HCT116 (cell line): ENCODE data around the gene SIDT1. TPM values are rescaled to one million over a fixed set of nuclear protein-coding genes. Genes with fewer than 3 reads are reported as not detected.

Experiments used
- ATAC-seq: fragments of 200-7000 bp; cut with Tn5 transposase; 2 replicates; pipeline ENCODE4 v1.9.1; 2020; ENCODE audit warnings: mild to moderate bottlenecking, moderate library complexity
- BruUV-seq: library from RNA; stranded (reverse); fragments of 400-500 nt; replicated peaks from 2 replicates; lab custom pipeline; 2021; lab: Mats Ljungman, UMichigan
- CTCF ChIA-PET: fragments of 300-600 bp; sonication (Branson Sonifier 250); formaldehyde crosslinking; loops from one replicate; lab custom pipeline; 2021; ENCODE audit warnings: antibody characterized with exemption; lab: Charles Lee
- POLR2A ChIA-PET: fragments of 300-600, 350-600 bp; sonication (Branson Sonifier 250); formaldehyde crosslinking; loops from one replicate; lab custom pipeline; 2021; ENCODE audit warnings: antibody characterized with exemption; lab: Charles Lee
- RAD21 ChIA-PET, 2 experiments: fragments of 300-600 bp; sonication (Branson Sonifier 250); formaldehyde crosslinking; loops; one replicate each; lab custom pipeline; 2023; ENCODE audit warnings: low total read pairs in 2 of 2; ENCODE audit not compliant: uncharacterized antibody in 2 of 2, unreplicated experiment in 2 of 2, low non-redundant PET in 1 of 2; lab: Charles Lee
- DNase-seq: peaks from one replicate; pipeline ENCODE4 v3.0.0-alpha.2; 2010; ENCODE audit warnings: low read depth, low spot score
- H2AFZ ChIP-seq: fragments of 200-600 bp; shearing (Covaris generic), sonication (generic); 2 replicates; pipeline ENCODE4 v1.6.1; 2017; ENCODE audit warnings: low read depth, mixed run types, mixed read lengths, antibody characterized with exemption, low read length; ENCODE audit not compliant: poor library complexity, severe bottlenecking
- H3K27ac ChIP-seq: 2 replicates; pipeline ENCODE4 v1.5.1; 2012; ENCODE audit warnings: low read depth, low read length
- H3K27me3 ChIP-seq: fragments of 200-600 bp; sonication (generic); 2 replicates; pipeline ENCODE4 v1.6.1; 2016; ENCODE audit warnings: mixed run types, low read length, mixed read lengths; ENCODE audit not compliant: insufficient read depth
- H3K36me3 ChIP-seq, 2 experiments: fragments of 200-500 bp in 1 of 2; fragments of 200-600 bp in 1 of 2; sonication (Bioruptor generic) in 1 of 2; sonication (generic) in 1 of 2; 2 replicates each; pipeline versions ENCODE4 v1.5.1 to v1.6.1; 2014 to 2016; ENCODE audit warnings: low read length in 2 of 2, inconsistent platforms in 1 of 2, mixed read lengths in 1 of 2, mixed run types in 1 of 2; ENCODE audit not compliant: insufficient read depth in 2 of 2, control insufficient read depth in 1 of 2
- H3K4me1 ChIP-seq, 2 experiments: fragments of 200-600 bp in 1 of 2; sonication (generic) in 1 of 2; 2 replicates each; pipeline versions ENCODE4 v1.5.1 to v1.6.1; 2012 to 2017; ENCODE audit warnings: low read length in 2 of 2, inconsistent platforms in 1 of 2, mild to moderate bottlenecking in 1 of 2, mixed read lengths in 1 of 2, mixed run types in 1 of 2, moderate library complexity in 1 of 2; ENCODE audit not compliant: insufficient read depth in 2 of 2, control insufficient read depth in 1 of 2
- H3K4me2 ChIP-seq: fragments of 200-600 bp; sonication (generic); 2 replicates; pipeline ENCODE4 v1.6.1; 2017; ENCODE audit warnings: mixed run types, low read length, mixed read lengths
- H3K4me3 ChIP-seq, 2 experiments: fragments of 200-600 bp in 1 of 2; sonication (generic) in 1 of 2; replicated peaks in 1 of 2; 2 replicates each; pipeline ENCODE4 v1.5.1; 2011 to 2016; ENCODE audit warnings: low read length in 2 of 2, control low read depth in 1 of 2, low read depth in 1 of 2, mild to moderate bottlenecking in 1 of 2, mixed read lengths in 1 of 2, mixed run types in 1 of 2
- H3K79me2 ChIP-seq: fragments of 200-600 bp; sonication (generic); 2 replicates; pipeline ENCODE4 v1.6.1; 2017; ENCODE audit warnings: mild to moderate bottlenecking, mixed run types, low read length, moderate library complexity, mixed read lengths; ENCODE audit not compliant: insufficient read depth
- H3K9ac ChIP-seq: fragments of 200-600 bp; sonication (generic); 2 replicates; pipeline ENCODE4 v1.6.1; 2016; ENCODE audit warnings: low read length, mixed read lengths
- H3K9me2 ChIP-seq: fragments of 200-600 bp; sonication (generic), shearing (Covaris generic); 2 replicates; pipeline ENCODE4 v1.6.1; 2017; ENCODE audit warnings: mixed run types, mild to moderate bottlenecking, moderate library complexity; ENCODE audit not compliant: insufficient read depth
- H3K9me3 ChIP-seq, 2 experiments: fragments of 200-500 bp in 1 of 2; fragments of 200-600 bp in 1 of 2; sonication (Bioruptor generic) in 1 of 2; sonication (generic) in 1 of 2; 2 replicates each; pipeline ENCODE4 v1.6.1; 2014 to 2017; ENCODE audit warnings: low read length in 2 of 2, mixed read lengths in 2 of 2, inconsistent platforms in 1 of 2, low read depth in 1 of 2, mild to moderate bottlenecking in 1 of 2, mixed run types in 1 of 2, moderate library complexity in 1 of 2; ENCODE audit not compliant: control insufficient read depth in 1 of 2, insufficient read depth in 1 of 2
- H4K20me1 ChIP-seq: fragments of 200-600 bp; sonication (generic), shearing (Covaris generic); 2 replicates; pipeline ENCODE4 v1.6.1; 2017; ENCODE audit warnings: mixed run types, mild to moderate bottlenecking, moderate library complexity; ENCODE audit not compliant: insufficient read depth
- ATF3 ChIP-seq: IDR thresholded peaks from 2 replicates; pipeline ENCODE4 v1.6.1; 2012
- CBX3 ChIP-seq: IDR thresholded peaks from 2 replicates; pipeline ENCODE4 v1.6.1; 2012; ENCODE audit warnings: low read depth
- CEBPB ChIP-seq: IDR thresholded peaks from 2 replicates; pipeline ENCODE4 v1.6.1; 2012; ENCODE audit warnings: low read depth
- CTCF ChIP-seq, 3 experiments: fragments of 200-600 bp in 1 of 3; sonication (generic) in 1 of 3; IDR thresholded peaks in 2 of 3; conservative IDR thresholded peaks in 1 of 3; 2 replicates each; pipeline ENCODE4 v1.5.1; 2012 to 2017; ENCODE audit warnings: low read depth in 2 of 3, low read length in 2 of 3, antibody characterized with exemption in 1 of 3, borderline replicate concordance in 1 of 3, control low read depth in 1 of 3, mild to moderate bottlenecking in 1 of 3, mixed read lengths in 1 of 3, mixed run types in 1 of 3, moderate library complexity in 1 of 3; ENCODE audit not compliant: insufficient read depth in 1 of 3
- EGR1 ChIP-seq: IDR thresholded peaks from 2 replicates; pipeline ENCODE4 v1.6.1; 2012; ENCODE audit warnings: low read depth
- ELF1 ChIP-seq: IDR thresholded peaks from 2 replicates; pipeline ENCODE4 v1.6.1; 2012; ENCODE audit warnings: low read depth, borderline replicate concordance
- EZH2 ChIP-seq: fragments of 200-600 bp; sonication (generic); IDR thresholded peaks from 2 replicates; pipeline ENCODE4 v1.6.1; 2017; ENCODE audit warnings: antibody characterized with exemption, mixed run types
- EZH2phosphoT487 ChIP-seq: fragments of 200-600 bp; IDR thresholded peaks from 2 replicates; pipeline ENCODE4 v1.6.1; 2018; ENCODE audit warnings: antibody characterized with exemption, borderline replicate concordance
- FOSL1 ChIP-seq: IDR thresholded peaks from 2 replicates; pipeline ENCODE4 v1.6.1; 2012; ENCODE audit warnings: low read depth
- POLR2A ChIP-seq: IDR thresholded peaks from 2 replicates; pipeline ENCODE4 v1.7.0; 2011; ENCODE audit warnings: borderline replicate concordance; ENCODE audit not compliant: insufficient read depth, insufficient read length; ENCODE audit errors: extremely low read depth
- POLR2AphosphoS5 ChIP-seq: IDR thresholded peaks from 2 replicates; pipeline ENCODE4 v1.6.1; 2011; ENCODE audit warnings: mild to moderate bottlenecking, low read depth, low read length, moderate library complexity
- RAD21 ChIP-seq: IDR thresholded peaks from 2 replicates; pipeline ENCODE4 v1.6.1; 2012; ENCODE audit warnings: low read depth, mild to moderate bottlenecking
- REST ChIP-seq: IDR thresholded peaks from 2 replicates; pipeline ENCODE4 v1.6.1; 2012; ENCODE audit warnings: low read depth
- SP1 ChIP-seq: IDR thresholded peaks from 2 replicates; pipeline ENCODE4 v1.6.1; 2012; ENCODE audit warnings: low read depth
- intact Hi-C: fragments of 100-400 bp; cut with micrococcal nuclease; formaldehyde crosslinking; loops from 2 replicates; pipeline ENCODE4 v1.10.0; 2022
- total RNA-seq: library from RNA; stranded (reverse); gene quantifications from one replicate; pipeline ENCODE4 v1.2.1, GENCODE V29; 2021; ENCODE audit not compliant: unreplicated experiment

SIDT1 gene
- total RNA-seq, 1 experiment from 2014 or later = not detected

DNA sequence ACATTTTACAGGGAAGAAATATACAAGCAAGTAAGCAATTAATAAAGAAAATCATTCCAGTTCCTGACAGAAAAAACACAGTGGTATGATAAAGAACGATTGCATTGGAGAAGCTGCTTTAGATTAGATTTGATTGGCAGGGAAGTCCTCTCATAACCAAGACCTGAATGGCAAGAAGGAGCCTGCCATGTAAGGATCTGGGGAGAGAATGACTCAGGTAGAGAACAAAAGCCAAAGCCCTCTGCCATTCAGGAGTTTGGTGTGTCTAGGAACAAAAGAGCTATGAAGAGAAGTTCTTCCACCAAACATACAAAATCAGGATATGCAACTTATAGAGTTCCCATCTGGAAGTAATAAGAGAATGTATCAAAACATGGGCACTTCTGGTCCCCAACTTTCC lies 57.6 kb downstream of the SIDT1 start:
- BruUV-seq = no TSS peak
- no peak overlapping the region for H3K4me3 ChIP-seq
- TF ChIP-seq REST (no peak), SP1 (no peak), CBX3 (no peak), RAD21 (no peak), EZH2phosphoT487 (no peak), EGR1 (no peak), CEBPB (no peak), ATF3 (no peak), ELF1 (no peak), FOSL1 (no peak), EZH2 (no peak), POLR2AphosphoS5 (no peak), POLR2A (no peak), CTCF (IDR thresholded peaks at IDR 0.05 in 2 of 3, conservative IDR thresholded peaks at IDR 0.05 in 1 of 3; ENCODE audit: borderline replicate concordance in 1 of 3, insufficient read depth in 1 of 3, low read depth in 2 of 3, low read length in 2 of 3) (no peak)
- H3K27ac ChIP-seq = no peak overlapping the region
- no peaks in the 10 kb centered on the region for H3K9me3 ChIP-seq
- no peaks in the 10 kb centered on the region for H3K79me2 ChIP-seq
- DNase-seq = no peak
- ChIA-PET RAD21 (no interaction called here), CTCF (interaction anchor here (2.0 kb wide), 1 partner anchor 13 kb away, joined by 6 read pairs; no protein-coding TSS in a partner anchor), POLR2A (no interaction called here)
- H3K4me2 ChIP-seq = no peak overlapping the region
- ATAC-seq = no peak
- no peak overlapping the region for H2AFZ ChIP-seq
- no peaks in the 10 kb centered on the region for H3K9me2 ChIP-seq
- no peaks in the 10 kb centered on the region for H3K4me1 ChIP-seq
- H4K20me1 ChIP-seq = no peaks in the 10 kb centered on the region
- no peaks in the 10 kb centered on the region for H3K27me3 ChIP-seq
- intact Hi-C loops = no loop called here
- no peak overlapping the region for H3K9ac ChIP-seq
- H3K36me3 ChIP-seq = no peaks in the 10 kb centered on the region
